Gastroesophageal sphincter (tissue), 3 donors: Measurements from ENCODE around the gene ENOX1.
A peak's percentile ranks its signal among the peaks of the same experiment; 100 is the strongest.

ENCODE experiments used
- CTCF ChIP-seq, 4 experiments: fragments of 200-600 bp in 2 of 4; fragments of 450-650 bp in 2 of 4; sonication (generic) in 1 of 4; IDR thresholded peaks; one replicate each; pipeline ENCODE4 v1.5.1; 2017 to 2019; ENCODE audit warnings: antibody characterized with exemption in 4 of 4, mild to moderate bottlenecking in 2 of 4, moderate library complexity in 2 of 4
- EP300 ChIP-seq: sonication (generic); formaldehyde crosslinking; IDR thresholded peaks from one replicate; pipeline ENCODE4 v1.6.1; 2017; ENCODE audit warnings: antibody characterized with exemption, mild to moderate bottlenecking
- POLR2A ChIP-seq, 2 donors: fragments of 450-650 bp; IDR thresholded peaks; one replicate each; pipeline ENCODE4 v1.6.1; 2017; ENCODE audit warnings: antibody characterized with exemption in 2 of 2, mild to moderate bottlenecking in 2 of 2, moderate library complexity in 1 of 2
- POLR2AphosphoS5 ChIP-seq: sonication (generic); formaldehyde crosslinking; IDR thresholded peaks from one replicate; pipeline ENCODE4 v1.6.1; 2017; ENCODE audit warnings: antibody characterized with exemption

GRCh38 chr13:43269037-43269481 is 517.7 kb downstream of the ENOX1 start:
- TF ChIP-seq CTCF (IDR thresholded peaks at IDR 0.05) (no peak), POLR2AphosphoS5 (peak; percentile 98), POLR2A (IDR thresholded peaks at IDR 0.05) (no peak), EP300 (peak; percentile 52)
